Esophagus (tissue), 2 donors: ENCODE data around the gene CACNA1A. TPM values are rescaled to one million over a fixed set of nuclear protein-coding genes. Genes with fewer than 3 reads are reported as not detected.

Source experiments
- H3K27ac ChIP-seq, 2 donors: one replicate each; pipeline ENCODE4 v1.5.1; 2013; ENCODE audit warnings: low read depth in 2 of 2, mild to moderate bottlenecking in 2 of 2, inconsistent platforms in 1 of 2, low read length in 1 of 2, moderate library complexity in 1 of 2
- H3K27me3 ChIP-seq, 2 donors: one replicate each; pipeline ENCODE4 v1.6.1; 2013; ENCODE audit warnings: low read length in 2 of 2, control low read depth in 1 of 2, mild to moderate bottlenecking in 1 of 2; ENCODE audit not compliant: insufficient read depth in 2 of 2, control insufficient read depth in 1 of 2
- H3K36me3 ChIP-seq, 2 donors: one replicate each; pipeline ENCODE4 v1.6.1; 2013; ENCODE audit warnings: low read length in 1 of 2; ENCODE audit not compliant: control insufficient read depth in 2 of 2, insufficient read depth in 2 of 2
- H3K4me1 ChIP-seq, 2 donors: one replicate each; pipeline ENCODE4 v1.6.1; 2013; ENCODE audit warnings: low read length in 1 of 2; ENCODE audit not compliant: control insufficient read depth in 2 of 2, insufficient read depth in 2 of 2
- H3K4me3 ChIP-seq, 2 donors: one replicate each; pipeline ENCODE4 v1.5.1; 2013; ENCODE audit warnings: low read length in 2 of 2, mild to moderate bottlenecking in 2 of 2, low read depth in 1 of 2, moderate library complexity in 1 of 2
- H3K9me3 ChIP-seq, 2 donors: one replicate each; pipeline ENCODE4 v1.6.1; 2013; ENCODE audit warnings: mild to moderate bottlenecking in 2 of 2, low read depth in 1 of 2, low read length in 1 of 2, moderate library complexity in 1 of 2; ENCODE audit not compliant: control insufficient read depth in 2 of 2, insufficient read depth in 1 of 2
- WGBS, 2 donors: extraction: QIAGEN DNeasy Blood & Tissue Kit; methylation state at CpG; one replicate each; pipeline ENCODE4 v1.1.7; 2013; 5-methylcytosine and 5-hydroxymethylcytosine counted together
- polyA plus RNA-seq, 2 donors: library from polyadenylated mRNA; stranded (reverse); fragments of 200-250 nt; gene quantifications; one replicate each; pipeline ENCODE4 v1.2.3, GENCODE V29; 2013
- donor health status: healthy with polysubstance abuse.
- donor health status: Bipolar disorder and iron deficiency.

The CACNA1A gene
- polyA plus RNA-seq, 2 donors, result 0.20 to 0.33 TPM

- Histone ChIP-seq H3K4me1 (peaks cover 2 to 5% of the 10 kb centered on the region in 2 donors), H3K27me3 (no peaks in the 10 kb centered on the region), H3K9me3 (peaks cover 0 to 9% of the 10 kb centered on the region in 2 donors), H3K4me3 (no peak overlapping the region), H3K27ac (no peak overlapping the region), H3K36me3 (no peaks in the 10 kb centered on the region)
- WGBS, 2 donors, result 84 to 87% methylated on average over 4 of the region's 4 CpGs
Observed at GRCh38 chr19:13398182-13398581, 108.1 kb downstream of the CACNA1A start.

GRCh38 chr19:13396250-13397080, 109.8 kb downstream of the CACNA1A start:
- H3K36me3 ChIP-seq, result no peaks in the 10 kb centered on the region
- no peaks in the 10 kb centered on the region for H3K27me3 ChIP-seq
- no peak overlapping the region for H3K4me3 ChIP-seq
- WGBS, 2 donors, result 32 to 35% methylated on average over 18 of the region's 18 CpGs
- peaks cover 2 to 5% of the 10 kb centered on the region in 2 donors for H3K4me1 ChIP-seq
- H3K27ac ChIP-seq, result no peak overlapping the region
- H3K9me3 ChIP-seq, result peaks cover 0 to 7% of the 10 kb centered on the region in 2 donors

GRCh38 chr19:13382633-13382938, 123.7 kb downstream of the CACNA1A start:
- H3K4me3 ChIP-seq, result no peak overlapping the region

GRCh38 chr19:13381827-13382632, 124.2 kb downstream of the CACNA1A start:
- Histone ChIP-seq H3K27me3 (no peaks in the 10 kb centered on the region), H3K4me3 (no peak overlapping the region), H3K9me3 (no peaks in the 10 kb centered on the region), H3K27ac (no peak overlapping the region), H3K36me3 (no peaks in the 10 kb centered on the region), H3K4me1 (no peaks in the 10 kb centered on the region)
- WGBS, 2 donors, result 60 to 64% methylated on average over 9 of the region's 9 CpGs

More at GRCh38 chr19:13382633-13382938, 123.7 kb downstream of the CACNA1A start:
- 77 to 79% methylated on average over 4 of the region's 4 CpGs for WGBS, 2 donors
- Histone ChIP-seq H3K36me3 (no peaks in the 10 kb centered on the region), H3K27ac (no peak overlapping the region), H3K4me1 (no peaks in the 10 kb centered on the region), H3K9me3 (no peaks in the 10 kb centered on the region), H3K27me3 (no peaks in the 10 kb centered on the region)

GRCh38 chr19:13376537-13376936, 129.7 kb downstream of the CACNA1A start:
- Histone ChIP-seq H3K4me1 (no peaks in the 10 kb centered on the region), H3K27ac (no peak overlapping the region), H3K27me3 (no peaks in the 10 kb centered on the region), H3K9me3 (peaks cover 0 to 6% of the 10 kb centered on the region in 2 donors), H3K4me3 (no peak overlapping the region), H3K36me3 (no peaks in the 10 kb centered on the region)

GRCh38 chr19:13373599-13373998, 132.7 kb downstream of the CACNA1A start:
- Histone ChIP-seq H3K27ac (no peak overlapping the region), H3K9me3 (peaks cover 0 to 6% of the 10 kb centered on the region in 2 donors), H3K4me3 (no peak overlapping the region), H3K36me3 (no peaks in the 10 kb centered on the region), H3K4me1 (no peaks in the 10 kb centered on the region), H3K27me3 (no peaks in the 10 kb centered on the region)
- WGBS, 2 donors, result 71 to 80% methylated on average over 3 of the region's 3 CpGs

GRCh38 chr19:13370948-13371347, 135.3 kb downstream of the CACNA1A start:
- H3K4me1 ChIP-seq, result no peaks in the 10 kb centered on the region
- peaks cover 0 to 6% of the 10 kb centered on the region in 2 donors for H3K9me3 ChIP-seq
- WGBS, 2 donors, result 87 to 88% methylated on average over 5 of the region's 5 CpGs
- H3K4me3 ChIP-seq, result no peak overlapping the region
- no peaks in the 10 kb centered on the region for H3K36me3 ChIP-seq
- H3K27ac ChIP-seq, result no peak overlapping the region
- no peaks in the 10 kb centered on the region for H3K27me3 ChIP-seq

GRCh38 chr19:13366529-13367143, 139.6 kb downstream of the CACNA1A start:
- no peaks in the 10 kb centered on the region for H3K9me3 ChIP-seq
- 81 to 83% methylated on average over 13 of the region's 13 CpGs for whole genome bisulfite sequencing, 2 donors
- no peak overlapping the region for H3K27ac ChIP-seq
- H3K4me1 ChIP-seq, result no peaks in the 10 kb centered on the region
- no peaks in the 10 kb centered on the region for H3K27me3 ChIP-seq
- no peaks in the 10 kb centered on the region for H3K36me3 ChIP-seq
- no peak overlapping the region for H3K4me3 ChIP-seq

GRCh38 chr19:13363954-13364353, 142.3 kb downstream of the CACNA1A start:
- Histone ChIP-seq H3K27me3 (no peaks in the 10 kb centered on the region), H3K36me3 (no peaks in the 10 kb centered on the region), H3K4me1 (no peaks in the 10 kb centered on the region), H3K27ac (no peak overlapping the region), H3K9me3 (peaks cover 4 to 5% of the 10 kb centered on the region in 2 donors), H3K4me3 (no peak overlapping the region)
- 55 to 60% methylated on average over 5 of the region's 5 CpGs for WGBS, 2 donors
